Measurements from ENCODE around the gene RPL35A. TPM values are rescaled to one million over a fixed set of nuclear protein-coding genes. Genes with fewer than 3 reads are reported as not detected.
"Not testable (repeated sequence)": the region's sequence is repeated elsewhere in the genome, so short reads cannot be mapped to it uniquely, and the experiment has no call there.

RPL35A gene
- total and polyA plus RNA-seq, 11 donors: 374 to 1,760 (median 733) TPM

GRCh38 chr3:197912741-197913476 is 37.1 kb upstream of the RPL35A start:
- Histone ChIP-seq H3K27me3 (no peaks in the 10 kb centered on the region), H3K4me1 (no peaks in the 10 kb centered on the region), H3K36me3 (peaks cover 0 to 3% (median 0%) of the 10 kb centered on the region in 9 donors), H3K9me3 (no peaks in the 10 kb centered on the region), H3K27ac (no peak overlapping the region), H3K4me3 (peak overlapping the region in 4 of 12 donors; percentile 12 to 25 (median 23))
- intact Hi-C loops (cut with DNase I): no loop called here
- 68 to 78% (median 75%) methylated on average over 33 of the region's 33 CpGs for WGBS, 4 donors
- ATAC-seq: peak in 3 of 4 donors; percentile 37 to 70 (median 54)
- TF ChIP-seq, protein P1, sequence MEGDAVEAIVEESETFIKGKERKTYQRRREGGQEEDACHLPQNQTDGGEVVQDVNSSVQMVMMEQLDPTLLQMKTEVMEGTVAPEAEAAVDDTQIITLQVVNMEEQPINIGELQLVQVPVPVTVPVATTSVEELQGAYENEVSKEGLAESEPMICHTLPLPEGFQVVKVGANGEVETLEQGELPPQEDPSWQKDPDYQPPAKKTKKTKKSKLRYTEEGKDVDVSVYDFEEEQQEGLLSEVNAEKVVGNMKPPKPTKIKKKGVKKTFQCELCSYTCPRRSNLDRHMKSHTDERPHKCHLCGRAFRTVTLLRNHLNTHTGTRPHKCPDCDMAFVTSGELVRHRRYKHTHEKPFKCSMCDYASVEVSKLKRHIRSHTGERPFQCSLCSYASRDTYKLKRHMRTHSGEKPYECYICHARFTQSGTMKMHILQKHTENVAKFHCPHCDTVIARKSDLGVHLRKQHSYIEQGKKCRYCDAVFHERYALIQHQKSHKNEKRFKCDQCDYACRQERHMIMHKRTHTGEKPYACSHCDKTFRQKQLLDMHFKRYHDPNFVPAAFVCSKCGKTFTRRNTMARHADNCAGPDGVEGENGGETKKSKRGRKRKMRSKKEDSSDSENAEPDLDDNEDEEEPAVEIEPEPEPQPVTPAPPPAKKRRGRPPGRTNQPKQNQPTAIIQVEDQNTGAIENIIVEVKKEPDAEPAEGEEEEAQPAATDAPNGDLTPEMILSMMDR (IDR thresholded peaks at IDR 0.05): no peak
- TF ChIP-seq POLR2A (IDR thresholded peaks at IDR 0.05): no peak
- DNase-seq: no peak

- 95 to 96% (median 95%) methylated on average over 12 of the region's 12 CpGs for WGBS, 4 donors
- ATAC-seq: no peak
- no peak overlapping the region for H3K4me3 ChIP-seq
- intact Hi-C loops (cut with DNase I): no loop called here
- no peaks in the 10 kb centered on the region for H3K9me3 ChIP-seq
- H3K27ac ChIP-seq: no peak overlapping the region
- TF ChIP-seq, protein P1 (IDR thresholded peaks at IDR 0.05): no peak
- no peak for TF ChIP-seq POLR2A (IDR thresholded peaks at IDR 0.05)
- DNase-seq: no peak
- H3K27me3 ChIP-seq: no peaks in the 10 kb centered on the region
- peaks cover 0 to 3% (median 0%) of the 10 kb centered on the region in 9 donors for H3K36me3 ChIP-seq
- H3K4me1 ChIP-seq: no peaks in the 10 kb centered on the region
These were observed 36.2 kb upstream of the RPL35A start for GRCh38 chr3:197913641-197914380.

- H3K27me3 ChIP-seq; H3K4me1 ChIP-seq; H3K4me3 ChIP-seq; H3K9me3 ChIP-seq; intact Hi-C loops (cut with DNase I); DNase-seq; ATAC-seq; H3K27ac ChIP-seq: not testable (repeated sequence)
- WGBS, 4 donors: 86 to 93% (median 88%) methylated on average over 22 to 24 of the region's 24 CpGs
- peaks cover 0 to 31% (median 14%) of the 10 kb centered on the region in 9 donors for H3K36me3 ChIP-seq
These were observed 28.3 kb upstream of the RPL35A start for GRCh38 chr3:197921429-197922275.

DNA sequence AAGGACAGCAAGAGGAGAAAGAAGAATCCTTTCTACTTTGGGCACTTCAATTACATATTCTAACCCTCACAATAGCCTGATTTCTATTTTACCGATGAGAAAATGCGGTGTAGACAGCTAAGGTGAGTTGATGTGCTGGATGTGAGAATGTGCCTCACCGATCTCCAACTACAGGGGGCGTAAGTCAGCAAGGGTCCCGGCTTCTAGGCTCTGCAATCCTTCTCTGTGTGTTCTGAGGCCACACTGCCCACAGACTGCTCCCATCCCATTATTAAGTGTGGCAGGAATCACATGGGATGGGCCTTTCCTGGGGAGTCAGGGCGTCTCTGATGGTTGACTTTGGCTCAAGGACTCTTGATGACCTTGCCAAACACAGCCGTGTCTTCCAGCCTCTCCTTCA is 23.6 kb upstream of the RPL35A start:
- H3K4me3 ChIP-seq: no peak overlapping the region
- 65 to 74% (median 68%) methylated on average over 7 of the region's 7 CpGs for WGBS, 4 donors
- no peaks in the 10 kb centered on the region for H3K4me1 ChIP-seq
- no peak overlapping the region for H3K27ac ChIP-seq
- intact Hi-C loops (cut with DNase I): no loop called here
- TF ChIP-seq, protein P1 (IDR thresholded peaks at IDR 0.05): no peak
- TF ChIP-seq POLR2A (IDR thresholded peaks at IDR 0.05): no peak
- ATAC-seq (no peak), DNase-seq (no peak)
- no peaks in the 10 kb centered on the region for H3K27me3 ChIP-seq
- no peaks in the 10 kb centered on the region for H3K9me3 ChIP-seq
- peaks cover 0 to 47% (median 30%) of the 10 kb centered on the region in 9 donors for H3K36me3 ChIP-seq

GRCh38 chr3:197927578-197927977 is 22.4 kb upstream of the RPL35A start:
- WGBS, 4 donors: 92 to 95% (median 93%) methylated on average over 3 of the region's 3 CpGs
- DNase-seq; H3K27ac ChIP-seq; H3K27me3 ChIP-seq; intact Hi-C loops (cut with DNase I); H3K9me3 ChIP-seq; ATAC-seq; H3K4me1 ChIP-seq; H3K4me3 ChIP-seq: not testable (repeated sequence)
- peaks cover 0 to 47% (median 29%) of the 10 kb centered on the region in 9 donors for H3K36me3 ChIP-seq

Measured in heart left ventricle (tissue), 16 donors.